Measurements from ENCODE around the gene F2. TPM values are rescaled to one million over a fixed set of nuclear protein-coding genes. Genes with fewer than 3 reads are reported as not detected.

F2 gene
- total and polyA plus RNA-seq, 2 of the 13 experiments (the other 11 are each of a cell fraction or from before 2014, with no cell fraction given): 330 to 801 TPM

DNA sequence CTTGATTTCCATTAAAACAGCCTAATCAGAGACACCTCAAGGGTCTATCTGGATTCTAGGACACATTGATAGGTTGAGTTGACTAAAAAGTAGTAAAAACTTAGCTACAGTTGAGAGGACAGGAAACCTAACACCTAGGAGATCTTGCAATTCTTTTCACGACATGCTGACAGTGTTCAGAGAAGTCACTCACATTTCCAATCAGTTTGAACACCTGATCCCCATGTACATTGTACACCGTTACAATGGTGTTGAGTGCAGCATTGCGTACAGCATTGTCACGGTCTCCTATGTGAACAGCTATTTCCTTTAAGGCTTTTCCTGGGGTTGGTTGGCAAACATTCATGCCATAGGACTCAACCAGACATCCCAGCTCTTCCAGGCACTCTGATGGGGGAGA lies 42.8 kb downstream of the F2 start:
- in situ Hi-C loops (cut with HindIII; ENCODE audit: extremely low pct_ligation_motif_present, low pct_unique_long_range_greater_than_20kb) (no loop called here), intact Hi-C loops (cut with micrococcal nuclease; ENCODE audit: unreplicated experiment) (no loop called here)
- Histone ChIP-seq H3K36me3 (replicated peaks in 1 of 2; ENCODE audit: control insufficient read depth in 1 of 2, insufficient read depth in 2 of 2, low read length in 2 of 2) (peaks cover 30 to 83% of the 10 kb centered on the region in 2 experiments), H4K20me1 (ENCODE audit: insufficient read depth, low read length) (no peaks in the 10 kb centered on the region), H3K27ac (ENCODE audit: extremely low read length, insufficient read depth, low read length) (no peak overlapping the region), H3K4me3 (replicated peaks in 1 of 3; ENCODE audit: insufficient read depth in 1 of 3, low read depth in 2 of 3, low read length in 3 of 3) (no peak overlapping the region), H3K4me1 (ENCODE audit: insufficient read depth, low read length) (no peaks in the 10 kb centered on the region), H3K9ac (ENCODE audit: insufficient read depth, low read depth, low read length) (no peak overlapping the region), H3K9me3 (ENCODE audit: low read length) (no peaks in the 10 kb centered on the region), H3K27me3 (ENCODE audit: control insufficient read depth in 1 of 2, insufficient read depth in 2 of 2, low read length in 2 of 2) (no peaks in the 10 kb centered on the region), H3K4me2 (ENCODE audit: low read depth, low read length) (no peak overlapping the region), H3K79me2 (ENCODE audit: insufficient read depth, low read length) (no peaks in the 10 kb centered on the region), H2AFZ (ENCODE audit: low read length) (no peak overlapping the region)
- DNase-seq (ENCODE audit: low spot score) (no peak), FAIRE-seq (no peak), ATAC-seq (no peak)
- ChIA-PET CTCF (ENCODE audit: low intra/inter-chr PET ratio, low total read pairs) (no interaction called here), POLR2A (no interaction called here)
- BruUV-seq (replicated peaks): no TSS peak
- WGBS (ENCODE audit: low lambda C conversion rate): 97% methylated on average over 4 of the region's 4 CpGs
- TF ChIP-seq RBM22 (optimal IDR thresholded peaks at IDR 0.05; ENCODE audit: low read length) (peak; percentile 19), HCFC1 (IDR thresholded peaks at IDR 0.05; ENCODE audit: low read depth, low read length) (no peak)

DNA sequence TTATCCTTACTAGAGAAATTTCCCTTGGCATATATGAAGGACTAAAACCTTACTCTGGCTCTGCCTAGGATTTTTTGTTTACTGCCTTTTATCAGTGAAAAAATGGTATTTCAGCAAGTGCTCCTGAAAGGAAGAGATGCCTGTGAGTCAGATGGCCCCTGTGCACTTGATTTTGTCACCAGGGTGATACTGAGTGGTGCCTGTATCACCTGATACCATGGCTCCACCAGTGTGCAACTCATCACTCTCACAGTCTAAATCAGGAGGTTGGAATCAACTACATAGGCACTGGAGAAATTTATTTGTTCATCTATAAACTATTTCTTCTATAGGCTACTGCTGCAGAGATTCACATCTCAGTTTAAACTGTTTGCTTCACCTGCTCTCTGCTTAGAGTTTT lies 43.2 kb downstream of the F2 start:
- no peak for DNase-seq (ENCODE audit: low spot score)
- no peak for FAIRE-seq
- Histone ChIP-seq H3K27ac (ENCODE audit: extremely low read length, insufficient read depth, low read length) (no peak overlapping the region), H3K4me3 (replicated peaks in 1 of 3; ENCODE audit: insufficient read depth in 1 of 3, low read depth in 2 of 3, low read length in 3 of 3) (no peak overlapping the region), H3K27me3 (ENCODE audit: control insufficient read depth in 1 of 2, insufficient read depth in 2 of 2, low read length in 2 of 2) (no peaks in the 10 kb centered on the region), H3K4me2 (ENCODE audit: low read depth, low read length) (no peak overlapping the region), H3K9ac (ENCODE audit: insufficient read depth, low read depth, low read length) (no peak overlapping the region), H4K20me1 (ENCODE audit: insufficient read depth, low read length) (no peaks in the 10 kb centered on the region), H3K4me1 (ENCODE audit: insufficient read depth, low read length) (no peaks in the 10 kb centered on the region), H2AFZ (ENCODE audit: low read length) (no peak overlapping the region), H3K36me3 (replicated peaks in 1 of 2; ENCODE audit: control insufficient read depth in 1 of 2, insufficient read depth in 2 of 2, low read length in 2 of 2) (peaks cover 30 to 83% of the 10 kb centered on the region in 2 experiments), H3K9me3 (ENCODE audit: low read length) (no peaks in the 10 kb centered on the region), H3K79me2 (ENCODE audit: insufficient read depth, low read length) (no peaks in the 10 kb centered on the region)
- intact Hi-C loops (cut with micrococcal nuclease; ENCODE audit: unreplicated experiment) (no loop called here), in situ Hi-C loops (cut with HindIII; ENCODE audit: extremely low pct_ligation_motif_present, low pct_unique_long_range_greater_than_20kb) (no loop called here)
- no peak for ATAC-seq
- no peak for TF ChIP-seq GTF2F1 (IDR thresholded peaks at IDR 0.05; ENCODE audit: low read length)
- no peak for TF ChIP-seq ZNF577 (CRISPR knock-in tag; IDR thresholded peaks at IDR 0.05; ENCODE audit: borderline replicate concordance, low read depth)
- no peak for TF ChIP-seq ZNF33A (CRISPR knock-in tag; IDR thresholded peaks at IDR 0.05; ENCODE audit: borderline replicate concordance)
- TF ChIP-seq KDM1A (CRISPR knock-in tag; IDR thresholded peaks at IDR 0.05): no peak
- no peak for TF ChIP-seq SP1 (IDR thresholded peaks at IDR 0.05)
- TF ChIP-seq SP1 (CRISPR knock-in tag; IDR thresholded peaks at IDR 0.05): no peak
- TF ChIP-seq ZNF441 (CRISPR knock-in tag; IDR thresholded peaks at IDR 0.05; ENCODE audit: borderline replicate concordance): no peak
- no peak for TF ChIP-seq CBX5 (CRISPR knock-in tag; IDR thresholded peaks at IDR 0.05; ENCODE audit: borderline replicate concordance)
- BruUV-seq (replicated peaks): no TSS peak
- POLR2A ChIA-PET: no interaction called here
- CTCF ChIA-PET (ENCODE audit: low intra/inter-chr PET ratio, low total read pairs): no interaction called here
